Panc1 (cell line): Measurements from ENCODE around the gene CDHR4. TPM values are rescaled to one million over a fixed set of nuclear protein-coding genes. Genes with fewer than 3 reads are reported as not detected.

Experiments
- ATAC-seq: fragments of 200-7000 bp; cut with Tn5 transposase; 2 replicates; pipeline ENCODE4 v1.9.1; 2020; ENCODE audit warnings: mild to moderate bottlenecking, moderate library complexity
- BruUV-seq: library from RNA; stranded (reverse); fragments of 400-500 nt; replicated peaks from 2 replicates; lab custom pipeline; 2021; lab: Mats Ljungman, UMichigan
- CTCF ChIA-PET: fragments of 300-600 bp; sonication (Branson Sonifier 250); formaldehyde crosslinking; loops from one replicate; lab custom pipeline; 2022; ENCODE audit warnings: antibody characterized with exemption; lab: Charles Lee
- POLR2A ChIA-PET: fragments of 300-600 bp; sonication (Branson Sonifier 250); formaldehyde crosslinking; loops from one replicate; lab custom pipeline; 2022; ENCODE audit warnings: antibody characterized with exemption; lab: Charles Lee
- DNase-seq: peaks from one replicate; pipeline ENCODE4 v3.0.0-alpha.2; 2010; ENCODE audit warnings: low read depth, low spot score
- H3K27ac ChIP-seq: 2 replicates; pipeline ENCODE4 v1.5.1; 2011; ENCODE audit warnings: mild to moderate bottlenecking, low read length, inconsistent platforms
- H3K27me3 ChIP-seq: fragments of 200-500 bp; sonication (Bioruptor generic); 2 replicates; pipeline ENCODE4 v1.6.0; 2014; ENCODE audit warnings: low read length, inconsistent platforms; ENCODE audit not compliant: control insufficient read depth, insufficient read depth
- H3K36me3 ChIP-seq: fragments of 200-500 bp; sonication (Bioruptor generic); 2 replicates; pipeline ENCODE4 v1.5.1; 2014; ENCODE audit warnings: inconsistent platforms, mild to moderate bottlenecking, low read length, moderate library complexity; ENCODE audit not compliant: control insufficient read depth, insufficient read depth
- H3K4me1 ChIP-seq: 2 replicates; pipeline ENCODE4 v1.5.1; 2011; ENCODE audit warnings: inconsistent platforms, mild to moderate bottlenecking, low read length, moderate library complexity; ENCODE audit not compliant: control insufficient read depth, insufficient read depth
- H3K4me3 ChIP-seq, 2 experiments: 2 replicates each; pipeline ENCODE4 v1.5.1; 2011 to 2012; ENCODE audit warnings: low read depth in 2 of 2, low read length in 2 of 2, mild to moderate bottlenecking in 2 of 2, inconsistent platforms in 1 of 2, moderate library complexity in 1 of 2
- H3K9me3 ChIP-seq: fragments of 200-500 bp; sonication (Bioruptor generic); 2 replicates; pipeline ENCODE4 v1.5.1; 2014; ENCODE audit warnings: low read depth, mild to moderate bottlenecking, inconsistent platforms, low read length, moderate library complexity; ENCODE audit not compliant: control insufficient read depth, insufficient read depth
- POLR2AphosphoS5 ChIP-seq: IDR thresholded peaks from 2 replicates; pipeline ENCODE4 v1.6.1; 2012; ENCODE audit warnings: mild to moderate bottlenecking, low read depth, low read length, moderate library complexity
- SIN3A ChIP-seq: IDR thresholded peaks from 2 replicates; pipeline ENCODE4 v1.6.1; 2012; ENCODE audit warnings: low read depth, mild to moderate bottlenecking, low read length, moderate library complexity, borderline replicate concordance; ENCODE audit not compliant: insufficient read depth
- TCF7L2 ChIP-seq: IDR thresholded peaks from 2 replicates; pipeline ENCODE4 v1.6.1; 2011; ENCODE audit warnings: mild to moderate bottlenecking, low read depth, low read length, inconsistent platforms
- in situ Hi-C: cut with HindIII; loops from 2 replicates; pipeline ENCODE4 v1.10.0; 2016; ENCODE audit warnings: low sequenced_read_pairs, low pct_unique_long_range_greater_than_20kb
- intact Hi-C: fragments of 100-400 bp; cut with micrococcal nuclease; formaldehyde crosslinking; loops from one replicate; pipeline ENCODE4 v1.10.0; 2022; ENCODE audit not compliant: unreplicated experiment
- total RNA-seq: library from RNA; stranded (reverse); gene quantifications from one replicate; pipeline ENCODE4 v1.2.1, GENCODE V29; 2021; ENCODE audit not compliant: unreplicated experiment
- TF ChIP-seq, protein P1 (sequence below), 2 experiments: IDR thresholded peaks; 2 replicates each; pipeline ENCODE4 v1.6.1; 2011 to 2012; ENCODE audit warnings: low read depth in 2 of 2, control low read depth in 1 of 2, low read length in 1 of 2, mild to moderate bottlenecking in 1 of 2, moderate library complexity in 1 of 2; ENCODE audit not compliant: insufficient read depth in 1 of 2
- TF ChIP-seq, protein P2 (sequence below): fragments of 450-650 bp; IDR thresholded peaks from 2 replicates; pipeline ENCODE4 v1.5.1; 2017; ENCODE audit warnings: mild to moderate bottlenecking

CDHR4 gene
- total RNA-seq, 1 experiment from 2014 or later, result not detected

DNA sequence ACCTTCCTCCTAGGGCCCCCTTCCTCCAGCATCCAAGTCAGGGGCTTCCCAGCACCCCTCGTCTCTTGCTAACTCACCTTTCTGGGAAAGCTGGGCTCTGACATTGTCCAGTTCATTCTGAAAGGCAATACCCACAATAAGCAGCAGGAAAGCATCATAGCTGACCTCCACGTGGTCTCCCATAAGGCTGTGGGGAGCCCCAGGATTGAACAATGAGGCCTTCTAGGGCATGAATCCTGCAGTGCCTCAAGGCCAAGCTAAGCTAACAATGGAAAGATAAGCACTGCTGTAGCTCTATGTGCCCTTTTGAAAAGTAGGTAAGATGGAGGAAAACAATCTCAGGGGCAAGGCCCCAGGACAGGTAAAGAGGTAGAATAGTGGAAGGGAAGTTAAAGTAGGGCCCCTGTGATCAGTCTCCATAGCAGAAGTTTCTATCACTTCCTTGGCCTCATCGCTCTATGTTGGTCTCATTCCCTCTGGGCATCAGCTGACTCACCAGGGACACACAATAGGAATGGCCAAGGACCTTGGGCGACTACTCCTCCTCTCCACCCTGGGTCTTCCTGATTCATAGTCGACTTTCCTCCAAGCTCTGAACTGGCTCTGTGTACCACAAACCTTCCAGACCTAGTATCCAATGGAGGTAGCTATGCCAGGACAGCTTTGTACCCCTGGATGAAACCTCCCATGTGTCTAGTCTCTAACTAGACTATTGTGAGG lies 45.0 kb upstream of the CDHR4 start:
- intact Hi-C loops (no loop called here), in situ Hi-C loops (no loop called here)
- ATAC-seq, result no peak

DNA sequence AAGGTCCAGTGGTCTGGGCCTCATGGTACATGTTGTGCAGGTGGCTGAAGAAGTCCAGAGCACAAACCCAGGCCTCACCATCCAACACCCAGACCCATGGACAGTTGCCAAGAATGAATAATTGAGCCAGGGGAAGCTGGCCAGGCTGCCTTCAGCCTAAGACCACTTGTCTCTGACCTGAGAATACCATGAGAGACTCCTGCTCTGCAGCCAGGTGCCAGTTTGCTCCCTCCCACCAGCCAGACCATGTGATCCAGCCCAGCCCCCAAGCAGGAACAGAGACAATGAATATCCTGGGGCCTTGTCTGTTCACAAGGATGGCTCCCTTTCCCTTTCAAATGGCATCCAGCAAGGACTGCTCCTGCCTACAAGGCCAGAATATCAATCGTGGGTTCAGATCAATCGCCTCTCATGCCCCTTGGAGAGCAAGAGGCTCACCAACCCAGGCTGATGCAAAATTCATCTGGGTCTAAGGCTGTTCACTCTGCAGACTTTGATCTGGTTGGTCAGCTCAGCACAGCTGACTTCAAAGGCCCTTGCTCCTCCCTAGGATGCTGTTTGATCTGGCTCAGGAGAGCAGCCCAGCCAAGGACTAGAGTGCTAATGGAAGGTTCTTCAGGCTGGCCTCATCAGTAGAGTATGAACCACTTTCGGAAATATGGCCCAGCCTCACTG lies 43.3 kb upstream of the CDHR4 start:
- H3K27ac ChIP-seq, result no peak overlapping the region
- ChIA-PET POLR2A (no interaction called here), CTCF (no interaction called here)
- no TSS peak for BruUV-seq
- no peak overlapping the region for H3K4me3 ChIP-seq
- H3K27me3 ChIP-seq, result no peaks in the 10 kb centered on the region
- intact Hi-C loops, result no loop called here
- TF ChIP-seq POLR2AphosphoS5 (no peak), TCF7L2 (no peak), SIN3A (no peak)
- TF ChIP-seq, protein P1, sequence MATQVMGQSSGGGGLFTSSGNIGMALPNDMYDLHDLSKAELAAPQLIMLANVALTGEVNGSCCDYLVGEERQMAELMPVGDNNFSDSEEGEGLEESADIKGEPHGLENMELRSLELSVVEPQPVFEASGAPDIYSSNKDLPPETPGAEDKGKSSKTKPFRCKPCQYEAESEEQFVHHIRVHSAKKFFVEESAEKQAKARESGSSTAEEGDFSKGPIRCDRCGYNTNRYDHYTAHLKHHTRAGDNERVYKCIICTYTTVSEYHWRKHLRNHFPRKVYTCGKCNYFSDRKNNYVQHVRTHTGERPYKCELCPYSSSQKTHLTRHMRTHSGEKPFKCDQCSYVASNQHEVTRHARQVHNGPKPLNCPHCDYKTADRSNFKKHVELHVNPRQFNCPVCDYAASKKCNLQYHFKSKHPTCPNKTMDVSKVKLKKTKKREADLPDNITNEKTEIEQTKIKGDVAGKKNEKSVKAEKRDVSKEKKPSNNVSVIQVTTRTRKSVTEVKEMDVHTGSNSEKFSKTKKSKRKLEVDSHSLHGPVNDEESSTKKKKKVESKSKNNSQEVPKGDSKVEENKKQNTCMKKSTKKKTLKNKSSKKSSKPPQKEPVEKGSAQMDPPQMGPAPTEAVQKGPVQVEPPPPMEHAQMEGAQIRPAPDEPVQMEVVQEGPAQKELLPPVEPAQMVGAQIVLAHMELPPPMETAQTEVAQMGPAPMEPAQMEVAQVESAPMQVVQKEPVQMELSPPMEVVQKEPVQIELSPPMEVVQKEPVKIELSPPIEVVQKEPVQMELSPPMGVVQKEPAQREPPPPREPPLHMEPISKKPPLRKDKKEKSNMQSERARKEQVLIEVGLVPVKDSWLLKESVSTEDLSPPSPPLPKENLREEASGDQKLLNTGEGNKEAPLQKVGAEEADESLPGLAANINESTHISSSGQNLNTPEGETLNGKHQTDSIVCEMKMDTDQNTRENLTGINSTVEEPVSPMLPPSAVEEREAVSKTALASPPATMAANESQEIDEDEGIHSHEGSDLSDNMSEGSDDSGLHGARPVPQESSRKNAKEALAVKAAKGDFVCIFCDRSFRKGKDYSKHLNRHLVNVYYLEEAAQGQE (IDR thresholded peaks at IDR 0.05; ENCODE audit: insufficient read depth in 1 of 2, low read depth in 2 of 2, low read length in 1 of 2), result no peak
- TF ChIP-seq, protein P2, sequence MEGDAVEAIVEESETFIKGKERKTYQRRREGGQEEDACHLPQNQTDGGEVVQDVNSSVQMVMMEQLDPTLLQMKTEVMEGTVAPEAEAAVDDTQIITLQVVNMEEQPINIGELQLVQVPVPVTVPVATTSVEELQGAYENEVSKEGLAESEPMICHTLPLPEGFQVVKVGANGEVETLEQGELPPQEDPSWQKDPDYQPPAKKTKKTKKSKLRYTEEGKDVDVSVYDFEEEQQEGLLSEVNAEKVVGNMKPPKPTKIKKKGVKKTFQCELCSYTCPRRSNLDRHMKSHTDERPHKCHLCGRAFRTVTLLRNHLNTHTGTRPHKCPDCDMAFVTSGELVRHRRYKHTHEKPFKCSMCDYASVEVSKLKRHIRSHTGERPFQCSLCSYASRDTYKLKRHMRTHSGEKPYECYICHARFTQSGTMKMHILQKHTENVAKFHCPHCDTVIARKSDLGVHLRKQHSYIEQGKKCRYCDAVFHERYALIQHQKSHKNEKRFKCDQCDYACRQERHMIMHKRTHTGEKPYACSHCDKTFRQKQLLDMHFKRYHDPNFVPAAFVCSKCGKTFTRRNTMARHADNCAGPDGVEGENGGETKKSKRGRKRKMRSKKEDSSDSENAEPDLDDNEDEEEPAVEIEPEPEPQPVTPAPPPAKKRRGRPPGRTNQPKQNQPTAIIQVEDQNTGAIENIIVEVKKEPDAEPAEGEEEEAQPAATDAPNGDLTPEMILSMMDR, result no peak
- H3K4me1 ChIP-seq, result no peaks in the 10 kb centered on the region
- in situ Hi-C loops, result no loop called here
- DNase-seq (no peak), ATAC-seq (no peak)
- peaks cover 2% of the 10 kb centered on the region; the same call in 1 of the 2 replicates for H3K36me3 ChIP-seq
- H3K9me3 ChIP-seq, result no peaks in the 10 kb centered on the region

More for the DNA sequence above, 45.0 kb upstream of the CDHR4 start:
- no peak for DNase-seq
- no peaks in the 10 kb centered on the region for H3K9me3 ChIP-seq
- H3K4me1 ChIP-seq, result no peaks in the 10 kb centered on the region
- no peak for TF ChIP-seq TCF7L2
- TF ChIP-seq, protein P2, result no peak
- TF ChIP-seq SIN3A, result no peak
- no peak for TF ChIP-seq POLR2AphosphoS5
- TF ChIP-seq, protein P1 (IDR thresholded peaks at IDR 0.05; ENCODE audit: insufficient read depth in 1 of 2, low read depth in 2 of 2, low read length in 1 of 2), result no peak
- ChIA-PET CTCF (no interaction called here), POLR2A (no interaction called here)
- BruUV-seq, result no TSS peak
- H3K36me3 ChIP-seq, result peaks cover 2% of the 10 kb centered on the region; the same call in 1 of the 2 replicates
- H3K27me3 ChIP-seq, result no peaks in the 10 kb centered on the region
- H3K4me3 ChIP-seq, result no peak overlapping the region
- no peak overlapping the region for H3K27ac ChIP-seq
